GM21515 (cell line): Measurements from ENCODE around the gene DGAT2.
A peak's percentile ranks its signal among the peaks of the same experiment; 100 is the strongest.
"Not testable (repeated sequence)": the region's sequence is repeated elsewhere in the genome, so short reads cannot be mapped to it uniquely, and the experiment has no call there.

Source experiments
- ATAC-seq: cut with Tn5 transposase; IDR thresholded peaks from one replicate; pipeline ENCODE4 v1.9.1; 2021; ENCODE audit not compliant: unreplicated experiment

The DGAT2 gene, protein sequence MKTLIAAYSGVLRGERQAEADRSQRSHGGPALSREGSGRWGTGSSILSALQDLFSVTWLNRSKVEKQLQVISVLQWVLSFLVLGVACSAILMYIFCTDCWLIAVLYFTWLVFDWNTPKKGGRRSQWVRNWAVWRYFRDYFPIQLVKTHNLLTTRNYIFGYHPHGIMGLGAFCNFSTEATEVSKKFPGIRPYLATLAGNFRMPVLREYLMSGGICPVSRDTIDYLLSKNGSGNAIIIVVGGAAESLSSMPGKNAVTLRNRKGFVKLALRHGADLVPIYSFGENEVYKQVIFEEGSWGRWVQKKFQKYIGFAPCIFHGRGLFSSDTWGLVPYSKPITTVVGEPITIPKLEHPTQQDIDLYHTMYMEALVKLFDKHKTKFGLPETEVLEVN

DNA sequence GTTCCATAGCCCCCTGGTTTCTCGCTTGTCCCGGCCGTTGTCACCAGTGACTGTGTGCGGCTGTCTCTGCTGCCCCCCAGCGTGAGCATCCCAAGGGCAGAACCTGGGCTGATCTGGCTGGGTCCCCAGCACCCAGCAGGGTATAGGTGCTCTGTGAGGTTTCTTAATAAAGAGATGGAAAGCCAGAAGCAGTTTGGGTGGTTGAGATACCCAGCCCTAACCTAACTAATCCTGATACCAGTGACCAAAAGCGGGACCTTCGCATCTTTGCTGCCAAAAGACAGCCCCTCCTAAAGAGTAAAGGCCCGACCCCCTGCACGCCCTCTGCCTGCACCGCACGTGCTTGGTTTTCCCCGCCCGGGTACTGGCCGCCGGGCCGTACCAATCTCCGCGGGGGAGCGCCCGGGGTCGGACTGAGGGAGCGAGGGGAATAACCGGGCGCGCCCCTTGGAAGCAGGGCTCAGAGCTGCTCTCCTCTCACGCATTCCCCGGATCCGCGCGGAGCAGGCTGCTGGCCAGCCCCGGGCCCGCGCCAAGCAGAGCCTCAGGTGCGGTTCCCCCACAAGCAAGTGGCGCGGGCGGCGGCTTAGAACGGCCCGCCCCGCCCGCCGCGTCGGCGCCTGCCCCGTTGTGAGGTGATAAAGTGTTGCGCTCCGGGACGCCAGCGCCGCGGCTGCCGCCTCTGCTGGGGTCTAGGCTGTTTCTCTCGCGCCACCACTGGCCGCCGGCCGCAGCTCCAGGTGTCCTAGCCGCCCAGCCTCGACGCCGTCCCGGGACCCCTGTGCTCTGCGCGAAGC is at the start of gene DGAT2:
Gene DGAT2 (plus strand): TSS at position 667 of the 797 bp plus-strand sequence. CDS start 214 bp downstream, outside the sequence.
- ATAC-seq: peak; percentile 61

DNA sequence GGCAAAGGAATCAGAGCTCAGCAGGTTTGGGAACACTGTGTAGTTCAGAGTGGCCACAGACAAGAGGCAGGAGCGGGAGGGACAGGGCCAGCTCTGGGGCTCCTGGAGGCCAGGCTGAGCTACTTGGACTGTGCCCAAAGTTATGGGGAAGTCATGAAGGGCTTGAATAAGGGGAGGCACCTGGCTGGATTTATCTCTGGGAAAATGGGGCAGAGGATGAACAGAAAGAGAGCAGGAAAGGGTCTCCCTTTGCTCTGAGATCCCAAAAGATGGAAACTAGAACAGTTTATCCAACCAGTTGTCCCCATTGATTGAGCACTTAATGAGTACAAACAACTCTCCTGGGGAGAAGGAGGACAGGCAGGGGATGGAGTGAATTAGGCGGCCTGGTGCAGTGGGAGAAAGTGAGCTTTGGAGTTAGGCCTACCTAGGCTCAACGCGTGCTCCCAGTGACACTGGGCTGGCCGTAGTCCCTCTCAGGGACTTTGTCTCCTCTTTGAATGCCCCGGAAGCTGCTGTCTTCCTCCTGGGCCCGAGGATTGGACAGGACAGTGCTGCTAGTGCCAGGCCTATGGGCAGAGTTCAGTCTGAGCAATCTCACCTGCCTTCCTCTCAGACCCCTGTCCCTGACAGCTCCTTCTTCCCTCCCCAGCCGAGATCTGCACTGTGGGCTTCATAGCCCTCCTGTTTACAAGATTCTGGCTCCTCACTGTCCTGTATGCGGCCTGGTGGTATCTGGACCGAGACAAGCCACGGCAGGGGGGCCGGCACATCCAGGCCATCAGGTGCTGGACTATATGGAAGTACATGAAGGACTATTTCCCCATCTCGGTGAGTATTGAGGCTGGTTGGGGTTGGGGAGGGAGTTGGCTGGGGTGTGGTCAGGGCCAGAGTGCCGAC is 49.0 kb upstream of the DGAT2 start:
- no peak for ATAC-seq

DNA sequence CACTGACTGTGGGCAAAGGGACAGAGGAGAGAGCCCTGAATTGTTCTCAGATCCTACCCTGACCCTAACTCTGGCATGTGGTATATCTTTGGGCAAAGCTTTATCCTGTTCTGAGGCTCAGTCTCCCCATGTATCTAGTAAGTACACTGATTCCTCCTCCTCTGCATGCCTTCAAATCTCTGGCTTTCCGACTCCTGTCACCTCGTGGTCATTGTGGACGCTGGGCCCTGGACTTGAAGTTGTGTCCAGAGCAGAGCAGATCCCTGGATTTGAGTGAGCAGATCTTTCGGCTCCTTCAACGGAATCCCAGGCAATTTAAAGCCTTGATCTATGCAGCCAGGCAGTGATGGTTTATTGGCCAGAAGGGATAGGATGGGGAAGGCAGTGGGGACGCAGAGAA is 47.9 kb upstream of the DGAT2 start:
- no peak for ATAC-seq

DNA sequence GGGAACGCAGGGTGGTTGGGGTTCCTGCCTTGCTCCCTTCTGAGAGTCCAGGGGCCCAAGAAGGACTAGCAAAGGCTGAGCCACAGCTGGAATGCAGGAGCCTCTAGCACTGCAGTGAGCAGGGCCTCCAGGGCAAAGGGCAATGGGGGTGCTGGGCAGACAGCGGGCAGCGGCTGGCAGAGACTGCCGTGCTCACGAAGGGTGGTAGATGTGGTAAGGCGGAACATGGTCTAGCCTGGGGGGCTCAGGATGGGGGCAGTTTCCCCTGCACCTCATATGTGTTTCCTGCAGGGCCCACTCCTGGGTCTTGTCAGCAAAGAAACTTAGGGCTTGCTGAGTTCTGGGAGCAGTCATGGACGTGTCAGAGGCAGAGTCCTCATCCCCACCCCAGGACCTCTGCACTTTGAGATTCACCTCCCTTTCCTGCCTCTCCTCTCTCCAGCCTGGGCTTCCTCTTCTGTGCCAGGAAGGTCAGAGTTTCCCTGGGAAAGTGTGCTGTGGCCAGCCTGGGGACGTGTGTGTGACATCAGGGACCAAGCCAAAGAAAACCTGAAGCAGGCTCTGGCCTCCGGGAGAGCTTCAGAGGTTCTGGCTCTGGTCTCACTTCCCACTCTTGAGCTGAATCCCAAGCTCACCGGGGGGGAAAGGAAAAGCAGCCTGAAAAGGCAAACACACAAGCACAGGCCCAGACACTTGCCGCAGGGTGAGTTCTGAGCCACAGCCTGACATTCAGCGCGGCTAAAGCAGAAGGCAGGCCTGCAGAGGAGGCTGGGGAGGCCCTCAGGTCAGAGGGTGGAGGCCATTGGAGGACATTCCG is 46.5 kb upstream of the DGAT2 start:
- no peak for ATAC-seq

DNA sequence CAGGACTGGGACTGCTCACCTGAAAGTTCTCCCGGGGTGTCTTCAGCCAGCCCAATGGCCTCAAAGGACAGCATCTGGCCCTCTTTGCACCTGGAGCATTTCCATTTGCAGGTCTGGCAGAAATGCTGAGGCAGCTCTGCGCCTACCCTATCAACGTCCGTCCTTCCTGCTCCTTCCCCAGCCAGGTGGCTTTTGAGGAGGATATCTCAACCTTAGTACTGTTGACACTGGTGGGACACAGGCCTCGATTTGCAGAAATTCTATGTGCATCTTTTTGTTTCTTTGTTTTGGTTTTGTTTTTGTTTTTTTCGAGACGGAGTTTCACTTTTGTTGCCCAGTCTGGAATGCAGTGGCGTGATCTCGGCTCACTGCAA is 45.9 kb upstream of the DGAT2 start:
- ATAC-seq: no peak

DNA sequence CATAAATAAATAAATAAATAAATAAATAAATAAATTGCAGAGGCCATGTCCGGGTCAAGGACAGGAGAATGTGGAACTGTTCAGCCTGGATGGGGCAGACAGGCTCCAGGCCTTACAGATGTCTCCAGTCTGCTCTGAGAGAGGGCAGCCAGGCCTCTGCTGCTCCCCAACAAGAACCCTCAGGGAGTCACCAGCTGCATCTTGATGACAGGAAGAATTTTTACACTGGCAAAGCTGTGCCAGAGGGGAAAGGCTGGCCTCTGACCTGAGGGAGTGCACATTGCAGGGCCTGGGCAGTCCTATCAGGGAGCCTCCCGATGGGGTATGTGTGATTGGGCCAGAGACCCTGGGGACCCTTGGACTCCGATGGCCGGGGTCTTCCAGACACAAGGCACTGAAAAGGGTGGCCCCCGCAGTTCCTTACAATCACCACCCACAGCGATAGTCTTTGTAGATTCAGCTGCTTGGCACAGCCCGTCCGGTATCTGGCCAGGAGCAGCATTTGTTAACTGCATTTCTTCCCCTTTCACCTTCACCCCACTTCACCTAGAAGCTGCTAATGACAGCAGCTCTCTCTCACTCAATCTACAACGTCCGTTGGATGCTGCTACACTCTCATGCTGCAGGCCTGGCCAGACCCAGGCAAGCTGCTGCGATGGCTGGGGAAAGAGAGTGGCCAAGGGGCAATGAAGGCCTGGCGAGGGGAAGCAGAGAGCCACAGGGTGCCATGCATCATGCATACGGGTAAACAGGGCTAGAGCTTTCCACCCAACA is 42.8 kb upstream of the DGAT2 start:
- no peak for ATAC-seq

DNA sequence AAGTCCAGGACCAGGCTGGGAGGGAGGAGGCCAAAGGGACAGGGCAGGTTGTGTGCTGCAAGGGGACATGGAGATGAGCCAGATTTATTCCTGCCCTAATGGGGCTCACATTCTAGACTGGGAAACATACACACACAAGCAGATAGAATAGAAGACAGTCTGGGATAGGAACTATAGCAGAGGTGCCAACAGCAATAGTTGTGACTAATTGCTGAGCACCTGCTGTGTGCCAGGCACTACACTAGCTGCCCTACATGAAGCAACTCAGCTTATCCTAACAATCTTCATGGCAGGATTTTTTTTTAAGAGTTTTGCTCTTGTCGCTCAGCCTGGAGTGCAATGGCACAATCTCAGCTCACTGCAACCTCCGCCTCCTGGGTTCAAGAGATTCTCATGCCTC is 39.6 kb upstream of the DGAT2 start:
- ATAC-seq: no peak

DNA sequence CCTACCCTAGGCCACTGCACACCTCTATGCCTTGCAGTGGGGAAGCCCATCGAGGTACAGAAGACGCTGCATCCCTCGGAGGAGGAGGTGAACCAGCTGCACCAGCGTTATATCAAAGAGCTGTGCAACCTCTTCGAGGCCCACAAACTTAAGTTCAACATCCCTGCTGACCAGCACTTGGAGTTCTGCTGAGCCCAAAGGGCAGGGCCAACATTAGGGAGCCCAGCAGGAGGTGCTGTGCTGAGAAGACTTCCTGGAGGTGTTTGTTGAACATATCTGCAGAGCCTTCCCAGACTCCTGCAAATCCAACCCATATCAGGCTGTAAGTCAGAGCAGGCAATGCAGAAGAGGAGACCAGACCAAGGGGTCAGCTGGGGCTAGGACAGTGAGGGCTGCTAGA is 37.5 kb upstream of the DGAT2 start:
- ATAC-seq: no peak

DNA sequence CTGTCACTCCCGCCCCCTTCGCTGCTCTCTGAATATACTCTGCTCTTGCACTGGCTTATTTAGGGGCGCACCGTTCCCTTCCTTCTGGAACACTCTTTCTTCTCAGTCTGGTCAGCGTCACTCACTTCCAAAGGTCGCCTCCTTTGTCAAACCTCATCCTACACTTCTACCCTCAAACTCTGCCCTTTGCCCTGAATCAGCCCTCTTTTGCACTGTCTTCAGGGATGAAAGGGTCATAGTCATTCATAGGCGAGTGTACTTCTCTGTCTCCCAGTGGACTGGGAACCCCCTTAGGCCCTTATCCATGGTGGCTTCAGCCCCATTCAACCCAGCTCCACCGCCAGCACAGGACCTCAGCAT is 35.5 kb upstream of the DGAT2 start:
- ATAC-seq: no peak

DNA sequence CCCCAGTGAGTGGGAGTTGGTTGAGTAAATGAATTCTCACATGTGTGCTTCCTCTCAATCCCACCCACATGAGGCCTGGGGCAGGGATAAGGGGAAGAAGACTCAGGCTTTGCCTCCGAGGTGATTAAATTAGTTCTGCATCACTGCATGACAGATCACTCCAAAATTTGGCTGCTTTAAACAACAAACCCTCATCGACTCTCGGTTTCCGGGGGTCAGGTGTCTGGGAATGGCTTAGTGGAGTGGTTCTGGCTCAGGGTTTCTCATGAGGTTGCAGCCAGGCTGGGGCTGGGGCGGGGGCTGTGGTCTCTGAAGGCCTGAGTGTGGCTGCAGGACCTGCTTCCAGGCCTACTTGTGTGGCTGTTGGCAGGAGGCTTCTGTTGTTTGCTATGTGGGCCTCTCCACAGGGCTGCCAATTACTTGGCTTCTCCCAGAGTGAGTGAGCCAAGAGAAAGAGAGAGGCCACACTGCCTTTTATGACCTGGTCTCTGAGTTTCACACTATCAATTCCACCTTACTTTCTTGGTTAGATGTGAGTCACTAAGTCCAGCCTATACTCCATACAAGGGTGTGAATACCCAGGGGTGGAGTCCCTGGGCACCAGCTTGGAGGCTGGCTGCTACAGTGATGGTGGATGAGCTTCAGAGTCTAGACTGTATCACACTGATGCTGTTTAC is 35.0 kb upstream of the DGAT2 start:
- ATAC-seq: no peak

DNA sequence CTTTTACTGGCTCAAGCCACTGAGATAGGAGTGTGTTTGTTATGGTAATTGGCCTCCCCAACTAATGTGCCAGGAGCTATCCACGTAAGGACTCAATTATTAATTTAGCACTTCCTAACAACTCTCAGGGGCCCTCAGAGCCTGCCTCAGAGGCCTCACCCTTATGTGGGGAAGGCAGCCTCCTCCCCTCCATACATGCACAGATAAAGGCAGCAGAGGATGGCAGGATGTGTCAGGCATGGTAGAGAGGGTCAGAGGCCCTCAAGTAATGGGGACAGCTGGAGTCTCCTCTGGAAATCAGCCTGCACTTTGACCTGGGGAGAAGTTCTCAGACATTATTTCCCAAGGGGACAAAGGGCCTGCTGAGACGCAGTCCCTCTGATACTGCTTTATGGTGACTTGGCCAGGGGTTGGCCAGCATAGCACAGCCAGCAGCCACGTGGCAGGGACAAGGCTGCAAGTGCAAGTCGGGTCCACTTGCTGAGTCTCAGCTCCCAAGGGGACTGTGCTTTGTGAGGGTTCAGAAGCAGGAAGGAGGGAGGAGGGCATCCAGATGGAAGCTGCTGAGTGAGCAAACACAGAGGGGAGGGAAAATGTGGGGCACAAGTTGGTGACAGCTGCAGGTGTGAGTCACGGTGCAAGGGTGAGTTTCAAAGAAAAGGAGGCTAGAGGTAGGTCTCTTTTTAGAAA is 33.9 kb upstream of the DGAT2 start:
- ATAC-seq: no peak

DNA sequence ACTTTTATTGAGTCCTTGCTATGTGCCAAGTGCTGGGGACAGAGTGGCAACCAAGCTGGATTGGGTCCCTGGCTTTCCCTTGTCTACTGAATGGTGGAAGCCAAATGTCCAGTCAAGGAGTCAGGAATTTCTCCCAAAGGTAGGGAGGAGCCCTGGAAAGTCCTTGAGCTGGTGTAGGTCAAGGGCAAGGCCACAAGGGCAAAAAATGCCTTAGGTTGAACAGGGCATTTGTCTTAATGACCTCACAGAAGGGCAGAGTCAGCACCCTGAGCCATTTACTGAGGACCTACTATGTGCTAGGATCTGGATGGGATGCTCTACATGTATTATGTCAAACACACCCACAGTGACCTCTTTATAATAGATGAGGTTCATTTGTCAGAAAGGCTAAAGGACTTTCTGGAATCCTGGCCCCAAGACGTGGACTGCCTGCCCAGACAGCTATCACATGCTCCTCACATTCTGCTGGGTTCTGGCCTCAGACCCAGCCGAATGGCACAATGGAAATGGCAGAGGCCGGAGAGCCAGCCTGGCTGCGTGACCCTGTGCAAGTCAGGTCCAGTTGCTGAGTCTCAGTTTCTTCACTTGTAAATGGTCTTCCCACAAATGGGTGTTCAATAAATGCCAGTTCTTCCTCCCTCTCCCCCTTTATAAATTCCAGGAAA is 33.3 kb upstream of the DGAT2 start:
- ATAC-seq: no peak

DNA sequence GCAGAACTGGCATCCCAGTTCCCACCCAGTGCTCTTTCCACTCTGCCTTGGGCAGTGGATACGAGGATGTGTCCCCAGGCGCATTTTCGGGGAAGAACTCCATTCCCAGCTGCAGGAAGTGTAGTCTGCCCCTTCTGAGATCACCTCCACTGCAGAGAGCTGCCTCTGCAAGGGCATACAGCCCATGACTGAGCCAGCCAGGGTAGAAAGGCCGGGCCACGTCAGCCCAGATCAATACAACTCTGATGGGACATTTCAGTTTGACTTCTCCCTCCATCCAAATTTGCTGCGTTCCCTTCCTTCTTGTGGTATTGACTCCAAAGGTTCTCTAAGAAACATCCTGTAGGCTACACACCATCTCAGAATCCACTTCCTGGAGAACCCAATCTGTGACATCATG is 31.3 kb upstream of the DGAT2 start:
- no peak for ATAC-seq

DNA sequence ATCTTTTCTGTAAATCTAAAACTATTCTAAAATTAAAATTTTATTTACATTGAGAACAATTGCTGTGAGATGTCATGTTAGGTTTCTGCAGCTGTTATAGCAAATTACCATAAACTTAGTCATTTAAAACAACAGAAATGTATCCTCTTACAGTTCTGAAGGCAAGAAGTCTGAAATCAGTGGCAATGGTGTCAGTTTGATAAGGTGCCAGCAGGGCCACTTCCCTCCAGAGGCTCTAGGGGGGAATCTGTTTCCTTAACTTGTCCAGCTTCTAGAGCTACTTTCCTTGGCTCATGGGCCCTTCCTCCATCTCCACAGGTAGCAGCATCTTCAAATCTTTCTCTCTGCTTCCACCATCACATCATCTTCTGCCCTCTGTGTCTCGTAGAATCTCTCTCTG is 27.9 kb upstream of the DGAT2 start:
- ATAC-seq: no peak

DNA sequence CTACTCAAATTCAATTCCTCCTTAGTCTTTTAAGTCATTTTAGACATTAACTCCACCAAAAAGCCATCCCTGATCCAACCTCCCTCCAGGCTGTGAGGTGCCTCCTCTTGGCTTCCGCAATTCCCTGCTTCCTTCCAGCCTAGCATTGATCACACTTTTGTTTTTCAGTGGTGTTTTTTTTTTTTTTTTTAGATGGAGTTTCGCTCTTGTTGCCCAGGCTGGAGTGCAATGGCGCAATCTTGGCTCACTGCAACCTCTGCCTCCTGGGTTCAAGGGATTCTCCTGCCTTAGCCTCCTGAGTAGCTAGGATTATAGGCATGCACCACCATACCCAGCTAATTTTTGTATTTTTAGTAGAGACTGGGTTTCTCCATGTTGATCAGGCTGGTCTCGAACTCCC is 25.4 kb upstream of the DGAT2 start:
- not testable (repeated sequence) for ATAC-seq

DNA sequence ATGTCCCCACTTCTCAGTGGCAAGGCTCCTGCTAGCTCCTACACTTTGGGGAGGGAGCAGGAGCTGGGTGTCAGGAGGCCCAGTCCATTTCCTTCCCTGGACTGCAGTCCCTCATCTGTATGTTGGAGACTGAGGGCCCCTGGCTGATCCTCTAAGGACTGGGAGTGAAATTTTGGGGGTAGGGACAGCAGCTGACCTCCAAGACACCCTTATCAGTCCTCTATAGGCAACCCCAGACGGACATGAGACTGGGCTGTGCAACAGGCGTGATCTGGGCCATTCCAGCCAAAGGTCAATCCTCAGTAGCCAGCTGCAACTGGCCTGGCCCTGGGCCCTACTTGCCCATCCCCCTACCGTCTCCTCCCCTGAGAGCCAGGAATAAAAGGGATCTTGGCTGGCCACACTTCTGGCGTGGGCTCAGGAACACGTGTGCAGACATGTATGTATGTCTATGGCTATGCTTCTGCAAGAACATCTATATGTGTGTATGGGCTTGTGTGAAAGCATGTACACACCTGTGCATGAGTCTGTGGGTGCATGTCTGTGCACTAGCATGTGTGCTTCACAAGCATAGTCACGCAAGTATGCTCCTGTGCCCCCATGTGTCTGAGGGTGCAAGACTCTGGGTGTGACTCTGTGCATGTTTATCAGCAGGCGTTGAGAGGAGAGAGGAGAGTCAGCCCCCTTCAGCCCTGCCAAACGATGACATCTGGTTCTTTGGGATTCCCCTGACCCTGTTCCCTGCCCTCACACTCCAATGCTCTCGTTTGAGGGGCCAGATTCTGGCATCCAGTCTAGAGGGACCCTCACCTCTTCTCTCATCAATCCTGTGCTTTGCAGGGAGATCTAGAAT is 24.6 kb upstream of the DGAT2 start:
- ATAC-seq: no peak

DNA sequence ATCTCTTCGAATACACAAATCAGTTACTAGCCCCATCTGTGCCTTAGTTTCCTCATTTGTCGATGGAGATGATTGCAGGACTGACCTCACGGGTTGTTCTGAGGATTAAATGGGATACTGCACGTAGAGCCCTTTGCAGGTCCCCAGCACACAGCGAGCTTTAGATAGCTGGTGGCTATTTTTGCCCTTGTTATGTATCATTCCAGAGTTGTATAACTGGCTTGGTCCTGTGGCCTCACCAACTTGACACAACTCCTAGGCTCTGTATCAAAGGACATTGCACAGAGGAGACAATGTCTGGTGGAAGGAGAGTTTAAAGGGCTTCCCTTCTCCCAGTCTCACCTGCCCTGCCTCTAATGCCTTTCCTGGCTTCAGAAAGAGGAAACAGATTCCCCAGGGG is 22.8 kb upstream of the DGAT2 start:
- no peak for ATAC-seq
